ENCODE data around the gene RMC1. TPM values are rescaled to one million over a fixed set of nuclear protein-coding genes. Genes with fewer than 3 reads are reported as not detected.

The RMC1 gene
- total RNA-seq, 4 donors from 2014 or later = 18.1 to 25.1 (median 21.7) TPM

GRCh38 chr18:23547306-23547705 is 44.0 kb downstream of the RMC1 start:
- intact Hi-C loops (cut with DNase I) = no loop called here
- Histone ChIP-seq H3K36me3 (peaks cover 17 to 19% of the 10 kb centered on the region in 2 donors), H3K4me3 (replicated peaks in 1 of 3) (no peak overlapping the region), H3K27ac (no peak overlapping the region), H3K9me3 (no peaks in the 10 kb centered on the region), H3K4me1 (peaks cover 7 to 11% of the 10 kb centered on the region in 2 donors), H3K27me3 (no peaks in the 10 kb centered on the region)
- no peak for DNase-seq
- WGBS, 2 donors = 83 to 98% methylated on average over 3 of the region's 3 CpGs
- TF ChIP-seq, protein P1, sequence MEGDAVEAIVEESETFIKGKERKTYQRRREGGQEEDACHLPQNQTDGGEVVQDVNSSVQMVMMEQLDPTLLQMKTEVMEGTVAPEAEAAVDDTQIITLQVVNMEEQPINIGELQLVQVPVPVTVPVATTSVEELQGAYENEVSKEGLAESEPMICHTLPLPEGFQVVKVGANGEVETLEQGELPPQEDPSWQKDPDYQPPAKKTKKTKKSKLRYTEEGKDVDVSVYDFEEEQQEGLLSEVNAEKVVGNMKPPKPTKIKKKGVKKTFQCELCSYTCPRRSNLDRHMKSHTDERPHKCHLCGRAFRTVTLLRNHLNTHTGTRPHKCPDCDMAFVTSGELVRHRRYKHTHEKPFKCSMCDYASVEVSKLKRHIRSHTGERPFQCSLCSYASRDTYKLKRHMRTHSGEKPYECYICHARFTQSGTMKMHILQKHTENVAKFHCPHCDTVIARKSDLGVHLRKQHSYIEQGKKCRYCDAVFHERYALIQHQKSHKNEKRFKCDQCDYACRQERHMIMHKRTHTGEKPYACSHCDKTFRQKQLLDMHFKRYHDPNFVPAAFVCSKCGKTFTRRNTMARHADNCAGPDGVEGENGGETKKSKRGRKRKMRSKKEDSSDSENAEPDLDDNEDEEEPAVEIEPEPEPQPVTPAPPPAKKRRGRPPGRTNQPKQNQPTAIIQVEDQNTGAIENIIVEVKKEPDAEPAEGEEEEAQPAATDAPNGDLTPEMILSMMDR (IDR thresholded peaks at IDR 0.05) = no peak
- TF ChIP-seq POLR2A (IDR thresholded peaks at IDR 0.05) = no peak

- WGBS, 2 donors = 74 to 78% methylated on average over 3 of the region's 3 CpGs
- intact Hi-C loops (cut with DNase I) = no loop called here
- no peak for DNase-seq
- Histone ChIP-seq H3K4me1 (peaks cover 7 to 11% of the 10 kb centered on the region in 2 donors), H3K9me3 (no peaks in the 10 kb centered on the region), H3K36me3 (peaks cover 13 to 17% of the 10 kb centered on the region in 2 donors), H3K4me3 (replicated peaks in 1 of 3) (no peak overlapping the region), H3K27me3 (no peaks in the 10 kb centered on the region), H3K27ac (no peak overlapping the region)
- TF ChIP-seq POLR2A (IDR thresholded peaks at IDR 0.05) = no peak
- TF ChIP-seq, protein P1 (IDR thresholded peaks at IDR 0.05) = no peak
Measured at GRCh38 chr18:23547846-23548245, 44.5 kb downstream of the RMC1 start.

GRCh38 chr18:23548275-23548674 is 45.0 kb downstream of the RMC1 start:
- DNase-seq = no peak
- Histone ChIP-seq H3K27ac (no peak overlapping the region), H3K36me3 (peaks cover 11 to 17% of the 10 kb centered on the region in 2 donors), H3K27me3 (no peaks in the 10 kb centered on the region), H3K4me3 (replicated peaks in 1 of 3) (no peak overlapping the region), H3K9me3 (no peaks in the 10 kb centered on the region), H3K4me1 (peaks cover 7 to 11% of the 10 kb centered on the region in 2 donors)
- intact Hi-C loops (cut with DNase I) = no loop called here
- TF ChIP-seq, protein P1 (IDR thresholded peaks at IDR 0.05) = no peak
- TF ChIP-seq POLR2A (IDR thresholded peaks at IDR 0.05) = no peak
- 90 to 93% methylated on average over 2 of the region's 2 CpGs for WGBS, 2 donors

DNA sequence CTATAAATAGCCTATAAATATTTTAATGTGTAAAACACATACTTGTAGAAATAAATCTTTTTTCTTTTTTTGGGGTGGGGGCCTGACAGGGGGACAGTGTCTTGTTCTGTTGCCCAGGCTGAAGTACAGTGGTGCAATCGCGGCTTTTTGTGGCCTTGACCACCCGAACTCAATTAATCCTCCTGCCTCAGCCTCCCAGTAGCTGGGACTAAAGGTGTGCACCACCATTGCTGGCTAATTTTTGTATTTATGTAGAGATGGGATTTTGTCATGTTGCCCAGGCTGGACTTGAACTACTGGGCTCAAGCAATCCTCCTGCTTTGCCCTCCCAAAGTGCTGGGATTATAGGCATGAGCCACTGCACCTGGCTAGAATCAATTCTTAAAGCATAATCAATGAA is 45.4 kb downstream of the RMC1 start:
- Histone ChIP-seq H3K4me1 (peaks cover 7 to 11% of the 10 kb centered on the region in 2 donors), H3K4me3 (replicated peaks in 1 of 3) (no peak overlapping the region), H3K9me3 (no peaks in the 10 kb centered on the region), H3K36me3 (peaks cover 14 to 17% of the 10 kb centered on the region in 2 donors), H3K27me3 (no peaks in the 10 kb centered on the region), H3K27ac (no peak overlapping the region)
- WGBS, 2 donors = 96 to 100% methylated on average over 3 of the region's 3 CpGs
- no peak for TF ChIP-seq POLR2A (IDR thresholded peaks at IDR 0.05)
- TF ChIP-seq, protein P1 (IDR thresholded peaks at IDR 0.05) = no peak
- DNase-seq = no peak
- intact Hi-C loops (cut with DNase I) = no loop called here

DNA sequence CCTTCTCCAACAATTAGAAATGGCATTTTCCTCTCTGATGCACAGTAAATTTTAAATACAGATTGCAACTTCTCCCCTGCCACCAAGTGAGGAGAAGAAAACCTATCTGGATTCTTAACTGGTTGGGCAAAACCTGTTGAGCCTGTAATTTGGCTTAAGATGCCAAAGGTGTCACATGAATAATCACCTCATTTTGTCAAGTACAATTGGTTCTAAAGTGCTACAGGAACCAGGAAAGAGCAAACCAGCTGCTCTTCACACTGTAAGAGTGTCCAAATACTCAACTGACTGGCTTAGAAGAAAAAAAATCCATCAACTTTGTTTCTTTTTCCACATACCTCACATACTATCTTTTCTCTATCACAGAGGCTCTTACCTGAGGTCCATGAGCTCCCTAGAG is 47.6 kb downstream of the RMC1 start:
- Histone ChIP-seq H3K27me3 (no peaks in the 10 kb centered on the region), H3K9me3 (no peaks in the 10 kb centered on the region), H3K4me1 (peaks cover 7 to 11% of the 10 kb centered on the region in 2 donors), H3K4me3 (replicated peaks in 1 of 3) (no peak overlapping the region), H3K36me3 (peaks cover 27 to 28% of the 10 kb centered on the region in 2 donors), H3K27ac (peak overlapping the region in 2 of 3 donors; percentile 44 to 46)
- peak in 1 of 2 donors; percentile 11 for DNase-seq
- no peak for TF ChIP-seq POLR2A (IDR thresholded peaks at IDR 0.05)
- TF ChIP-seq, protein P1 (IDR thresholded peaks at IDR 0.05) = no peak
- intact Hi-C loops (cut with DNase I) = no loop called here
